GM21360 (cell line): ENCODE data around the gene CXCR3.
"Not testable (repeated sequence)": the region's sequence is repeated elsewhere in the genome, so short reads cannot be mapped to it uniquely, and the experiment has no call there.

Experiments
- ATAC-seq: cut with Tn5 transposase; IDR thresholded peaks from one replicate; pipeline ENCODE4 v1.9.1; 2021; ENCODE audit warnings: mild to moderate bottlenecking, moderate library complexity; ENCODE audit not compliant: unreplicated experiment

The CXCR3 gene

DNA sequence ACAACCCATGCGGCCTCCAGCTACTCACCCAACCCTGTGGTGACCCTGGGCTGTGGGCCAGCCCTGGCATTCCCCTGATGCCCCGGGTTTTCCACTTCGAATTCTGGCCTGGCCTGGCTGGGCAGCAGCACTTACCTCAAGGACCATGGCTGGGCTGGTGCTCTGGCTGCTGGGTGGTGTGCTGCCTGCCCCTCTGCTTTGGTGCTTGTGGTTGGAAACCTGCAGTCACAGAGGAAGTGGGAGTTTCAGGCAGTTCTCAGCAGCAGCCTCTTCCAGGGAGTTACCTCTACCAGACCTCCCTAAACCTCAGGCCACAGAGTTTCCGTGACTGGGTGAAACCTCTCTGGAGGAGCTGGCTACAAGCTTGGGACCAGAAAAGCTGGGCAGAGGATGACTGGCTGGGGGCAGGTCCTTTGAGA lies at the start of gene CXCR3:
CXCR3 (minus strand) TSS at position 209 of the 419 bp plus-strand sequence; CDS start at position 147, 62 bp downstream.
- peak; percentile 56 for ATAC-seq

GRCh38 chrX:71667328-71668247 lies 49.3 kb upstream of the CXCR3 start, which contains the start of gene LOC101059915:
LOC101059915 (plus strand) TSS chrX:71667546.
- no peak for ATAC-seq

DNA sequence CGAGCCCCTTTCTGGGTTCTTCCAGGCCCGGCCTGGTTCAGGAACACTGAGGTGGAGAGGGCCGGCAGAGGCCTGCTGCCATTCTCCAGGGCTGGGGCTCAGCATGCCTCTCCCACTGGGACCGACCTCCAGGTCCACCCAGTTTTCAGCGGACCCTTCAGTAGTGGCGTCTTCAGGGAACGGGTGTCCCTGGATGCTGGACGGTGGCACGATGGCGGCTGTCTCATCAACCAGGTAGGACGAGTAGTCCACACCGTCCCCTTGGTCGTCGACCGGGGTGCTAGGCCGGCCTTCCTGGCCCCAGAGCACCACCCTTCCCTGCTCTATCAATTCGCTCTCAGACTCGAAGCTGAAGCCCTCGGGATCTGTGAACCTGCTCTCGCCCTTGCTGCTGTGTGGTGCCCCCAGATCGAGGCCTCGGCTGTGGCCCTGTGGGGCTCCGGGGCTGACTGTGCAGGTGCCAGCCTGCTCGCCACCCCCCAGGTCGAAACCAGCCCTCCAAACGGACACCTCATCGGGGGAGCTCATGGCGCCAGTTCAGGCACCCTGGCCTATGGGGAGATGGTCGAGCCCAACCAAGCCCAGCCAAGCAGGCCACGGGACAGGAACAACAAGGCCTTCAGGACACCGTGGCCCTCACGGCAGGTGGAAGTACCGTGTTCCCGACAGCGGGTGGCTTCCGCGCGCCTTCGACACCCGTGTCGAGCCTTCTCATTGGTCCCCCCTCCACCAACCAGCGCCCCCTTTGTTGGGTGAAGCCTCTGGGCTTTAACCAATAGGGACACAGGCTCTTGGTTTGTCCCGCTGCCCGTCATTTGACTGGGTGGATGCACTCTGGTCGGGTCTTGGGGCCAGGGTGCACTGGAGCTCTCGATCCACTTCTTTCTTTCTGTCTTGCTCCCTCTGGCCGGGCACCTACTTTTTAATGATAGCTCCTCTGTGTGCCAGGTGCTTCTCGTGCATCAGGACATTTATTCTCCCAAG lies 48.2 kb upstream of the CXCR3 start:
- ATAC-seq, result no peak

GRCh38 chrX:71665747-71666146 lies 47.4 kb upstream of the CXCR3 start:
- ATAC-seq, result no peak

DNA sequence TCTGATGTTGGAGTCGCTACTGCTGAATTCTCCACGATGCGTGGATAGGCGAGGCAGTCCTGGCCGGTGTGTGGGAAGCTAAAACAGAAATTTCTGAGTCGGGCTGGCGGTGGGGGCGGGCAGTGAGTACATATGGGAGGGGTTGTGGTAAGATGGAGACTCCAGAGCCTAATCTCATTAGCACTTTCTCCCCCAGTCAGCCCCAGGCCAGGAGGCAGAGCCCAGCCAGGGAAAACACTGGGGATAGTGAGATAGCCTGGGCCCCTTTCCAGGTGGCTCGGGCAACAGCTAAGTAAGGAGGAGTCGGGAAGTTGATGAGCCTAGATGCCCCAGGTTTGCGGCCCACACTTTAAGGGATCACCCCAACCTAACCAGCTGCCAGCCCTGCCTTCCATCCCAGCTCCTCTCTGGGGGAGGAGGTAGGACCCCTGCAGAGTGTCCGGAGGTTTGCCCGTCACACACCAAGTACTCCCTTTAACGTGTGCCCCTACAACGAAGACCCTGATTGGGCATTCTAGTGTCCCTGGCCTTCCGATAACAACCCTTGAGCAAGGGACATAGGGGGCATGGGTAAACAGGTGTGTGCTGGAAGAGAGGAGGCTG lies 46.7 kb upstream of the CXCR3 start:
- no peak for ATAC-seq

DNA sequence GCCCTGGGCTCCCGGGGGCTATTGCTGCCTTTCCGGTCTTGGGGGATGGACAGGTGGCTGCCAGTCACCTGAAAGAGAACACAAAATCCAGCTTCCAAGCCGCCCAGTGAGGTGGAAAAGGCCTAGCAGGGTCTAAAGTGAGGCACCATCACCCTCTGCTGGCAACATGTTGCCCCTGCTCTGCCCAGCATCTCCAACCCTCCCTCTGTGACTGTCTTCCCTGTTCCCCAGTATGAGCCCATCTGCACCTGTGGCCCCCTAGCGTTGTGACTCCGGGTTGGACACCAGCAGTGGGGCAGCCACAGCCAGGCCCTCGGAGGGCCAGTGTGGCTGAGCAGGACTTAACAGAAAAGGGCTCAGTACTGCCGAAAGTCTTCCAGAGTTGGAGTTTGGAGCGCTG lies 45.9 kb upstream of the CXCR3 start:
- ATAC-seq, result not testable (repeated sequence)

DNA sequence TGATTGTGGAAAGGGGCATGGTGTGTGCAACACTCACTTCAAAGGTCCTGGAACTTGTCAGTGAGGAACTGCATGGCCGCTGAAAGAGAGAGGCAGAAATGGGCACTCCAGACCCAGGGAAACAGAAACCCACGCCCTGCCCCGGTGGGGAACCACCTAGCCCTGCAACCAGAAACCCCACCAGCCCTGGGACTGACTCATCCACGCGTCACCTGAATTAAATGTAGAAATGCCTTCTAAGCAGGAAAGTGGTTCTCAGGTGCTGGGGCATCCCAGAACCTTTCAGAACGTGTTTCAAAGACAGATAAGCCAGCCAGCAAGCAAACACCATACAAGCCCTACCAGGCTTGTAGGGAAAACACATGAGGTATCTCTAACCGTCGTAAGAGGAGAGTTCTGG lies 44.9 kb upstream of the CXCR3 start:
- not testable (repeated sequence) for ATAC-seq

DNA sequence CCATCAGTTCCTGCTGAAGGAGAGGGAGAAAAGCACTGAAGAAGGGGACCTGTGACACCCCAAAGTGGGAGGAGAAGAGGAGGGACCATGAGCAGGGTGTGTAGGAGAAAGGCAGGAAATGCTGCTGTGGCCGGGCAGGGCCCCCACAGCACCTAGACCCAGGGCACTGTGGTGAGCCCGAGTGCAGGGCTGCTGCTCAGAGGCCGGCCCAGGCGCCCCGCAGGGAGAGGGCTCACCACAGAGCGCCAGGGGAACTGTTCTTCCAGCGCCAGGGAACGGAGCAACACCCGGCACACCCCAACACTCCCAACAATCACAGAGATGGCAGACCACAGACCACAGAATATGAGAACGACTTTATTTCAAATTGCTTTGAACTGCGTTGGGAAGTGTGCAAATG lies 44.3 kb upstream of the CXCR3 start:
- ATAC-seq, result not testable (repeated sequence)

GRCh38 chrX:71661919-71662318 lies 43.6 kb upstream of the CXCR3 start:
- no peak for ATAC-seq

GRCh38 chrX:71660562-71661416 lies 42.5 kb upstream of the CXCR3 start:
- no peak for ATAC-seq

DNA sequence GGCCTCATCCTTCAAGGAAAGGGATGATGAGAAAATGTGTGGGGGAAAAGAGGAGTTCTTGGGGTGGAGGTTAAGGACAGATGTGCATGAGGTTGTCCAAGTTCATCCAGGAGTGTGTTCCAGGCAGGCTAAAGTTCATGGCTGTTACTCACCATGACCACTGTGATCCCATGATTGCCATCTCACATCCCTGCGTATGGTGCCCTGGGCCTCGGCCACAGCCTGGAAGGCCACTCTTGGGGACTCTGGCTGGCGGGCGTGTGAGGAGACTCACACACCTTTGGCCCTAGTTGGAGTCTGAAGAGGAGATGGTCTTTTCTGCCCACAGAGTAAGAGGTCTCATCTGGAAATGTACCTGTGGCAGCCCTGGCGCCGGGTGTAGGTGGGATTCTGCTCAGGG lies 41.6 kb upstream of the CXCR3 start:
- ATAC-seq, result no peak

DNA sequence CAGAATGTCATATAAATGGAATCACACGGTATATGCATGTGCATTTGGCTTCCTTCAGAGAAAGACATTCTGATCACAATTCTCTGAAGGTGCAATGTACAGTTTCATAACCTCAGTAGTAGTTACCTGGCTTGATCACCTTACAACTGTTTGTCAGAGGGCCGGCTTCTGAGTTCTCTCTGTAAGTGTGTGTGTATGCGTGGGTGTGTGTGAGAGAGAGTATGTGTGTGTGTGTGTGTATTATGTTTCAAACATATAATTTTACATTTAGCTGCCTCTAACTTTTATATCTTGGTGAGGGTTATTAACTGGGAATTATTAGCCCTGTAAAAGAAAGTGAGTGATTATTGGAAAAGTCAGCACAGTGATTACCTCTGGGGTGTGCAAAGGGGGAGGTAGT lies 41.0 kb upstream of the CXCR3 start:
- ATAC-seq, result no peak

GRCh38 chrX:71657267-71657666 lies 39.0 kb upstream of the CXCR3 start:
- ATAC-seq, result no peak

GRCh38 chrX:71653344-71653743 lies 35.0 kb upstream of the CXCR3 start:
- no peak for ATAC-seq

- no peak for ATAC-seq
Measured at GRCh38 chrX:71652405-71652804, 34.1 kb upstream of the CXCR3 start.

DNA sequence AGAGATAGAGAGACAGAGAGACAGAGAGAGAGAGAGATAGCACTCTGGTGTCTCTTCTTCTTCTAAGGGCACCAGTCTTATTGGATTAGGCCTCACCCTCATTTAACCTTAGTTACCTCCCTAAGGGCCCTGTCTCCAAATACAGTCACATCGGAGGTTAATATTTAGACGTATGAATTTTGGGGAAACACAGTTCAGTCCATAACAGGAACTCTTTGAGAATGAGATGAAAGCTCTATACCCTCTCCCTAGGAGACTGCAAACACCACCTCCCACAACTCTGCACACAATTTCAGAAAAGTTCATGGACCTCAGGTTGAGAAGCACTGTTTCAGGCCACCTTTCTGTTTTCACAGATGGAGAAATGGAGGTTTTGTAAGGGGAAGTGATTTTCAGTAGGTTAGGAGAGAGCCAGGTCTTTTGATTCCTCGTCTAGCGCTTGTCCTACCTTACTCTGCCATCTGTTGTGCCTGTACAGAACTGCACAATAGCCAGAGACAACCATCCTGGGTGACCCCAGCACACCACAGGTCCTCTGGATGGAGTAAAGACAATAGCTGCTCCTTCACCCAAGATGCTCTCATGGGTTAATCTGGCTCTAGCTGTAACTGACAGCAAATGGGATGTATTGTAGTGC lies 32.1 kb upstream of the CXCR3 start:
- ATAC-seq, result peak; percentile 63

DNA sequence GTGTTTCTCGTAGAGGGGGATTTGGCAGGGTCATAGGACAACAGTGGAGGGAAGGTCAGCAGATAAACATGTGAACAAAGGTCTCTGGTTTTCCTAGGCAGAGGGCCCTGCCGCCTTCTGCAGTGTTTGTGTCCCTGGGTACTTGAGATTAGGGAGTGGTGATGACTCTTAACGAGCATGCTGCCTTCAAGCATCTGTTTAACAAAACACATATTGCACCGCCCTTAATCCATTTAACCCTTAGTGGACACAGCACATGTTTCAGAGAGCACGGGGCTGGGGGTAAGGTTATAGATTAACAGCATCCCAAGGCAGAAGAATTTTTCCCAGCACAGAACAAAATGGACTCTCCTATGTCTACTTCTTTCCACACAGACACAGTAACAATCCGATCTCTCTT lies 26.1 kb upstream of the CXCR3 start:
- not testable (repeated sequence) for ATAC-seq

DNA sequence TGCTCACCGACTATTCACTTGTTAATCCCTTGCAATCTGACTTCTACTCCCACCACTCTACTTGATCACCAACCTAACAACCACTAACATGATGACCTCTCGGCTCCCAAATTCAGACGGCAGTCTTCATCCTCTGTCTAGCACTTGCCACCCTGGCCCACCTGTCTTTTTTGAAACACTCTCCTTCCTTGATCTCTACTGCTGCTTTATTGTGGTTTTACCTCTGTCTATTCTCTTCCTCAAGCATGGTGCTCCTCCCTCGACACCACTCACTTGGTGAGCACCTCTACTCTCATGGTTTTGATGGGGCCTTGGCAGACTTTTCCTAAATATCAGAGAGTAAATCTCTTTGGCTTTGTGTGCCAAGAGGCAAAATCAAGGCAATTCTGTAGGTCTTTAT lies 21.7 kb upstream of the CXCR3 start:
- ATAC-seq, result no peak

DNA sequence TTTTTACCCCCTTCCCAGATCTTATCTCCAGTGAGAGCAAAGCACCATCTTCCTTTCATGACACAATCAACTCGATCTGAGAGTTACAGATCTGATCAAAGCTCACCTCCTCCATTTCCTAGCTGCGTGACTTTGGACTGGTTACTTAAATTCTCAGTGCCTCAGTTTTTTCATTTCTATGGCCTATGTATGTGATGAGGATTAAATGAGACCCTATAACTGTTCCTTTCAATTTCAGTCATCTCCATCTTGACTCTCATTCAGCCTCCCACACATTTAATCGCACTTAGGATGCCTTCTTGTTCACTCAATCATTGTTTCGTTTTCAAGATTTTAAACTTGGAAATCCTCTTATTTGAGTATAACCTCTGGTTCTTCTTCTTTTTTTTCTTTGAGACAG lies 20.1 kb upstream of the CXCR3 start:
- no peak for ATAC-seq

GRCh38 chrX:71637848-71638247 lies 19.5 kb upstream of the CXCR3 start:
- peak; percentile 66 for ATAC-seq
